ENCODE data around the gene PPP2R1B.
"Not testable (repeated sequence)": the region's sequence is repeated elsewhere in the genome, so short reads cannot be mapped to it uniquely, and the experiment has no call there.

PPP2R1B gene

DNA sequence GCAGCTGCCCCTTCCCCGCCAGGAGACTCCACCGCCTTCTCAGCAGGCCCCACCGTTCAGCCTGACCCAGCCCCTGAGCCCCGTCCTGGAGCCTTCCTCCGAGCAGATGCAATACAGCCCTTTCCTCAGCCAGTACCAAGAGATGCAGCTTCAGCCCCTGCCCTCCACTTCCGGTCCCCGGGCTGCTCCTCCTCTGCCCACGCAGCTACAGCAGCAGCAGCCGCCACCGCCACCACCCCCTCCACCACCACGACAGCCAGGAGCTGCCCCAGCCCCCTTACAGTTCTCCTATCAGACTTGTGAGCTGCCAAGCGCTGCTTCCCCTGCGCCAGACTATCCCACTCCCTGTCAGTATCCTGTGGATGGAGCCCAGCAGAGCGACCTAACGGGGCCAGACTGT lies 42.6 kb downstream of the PPP2R1B start:
- no peak for DNase-seq

DNA sequence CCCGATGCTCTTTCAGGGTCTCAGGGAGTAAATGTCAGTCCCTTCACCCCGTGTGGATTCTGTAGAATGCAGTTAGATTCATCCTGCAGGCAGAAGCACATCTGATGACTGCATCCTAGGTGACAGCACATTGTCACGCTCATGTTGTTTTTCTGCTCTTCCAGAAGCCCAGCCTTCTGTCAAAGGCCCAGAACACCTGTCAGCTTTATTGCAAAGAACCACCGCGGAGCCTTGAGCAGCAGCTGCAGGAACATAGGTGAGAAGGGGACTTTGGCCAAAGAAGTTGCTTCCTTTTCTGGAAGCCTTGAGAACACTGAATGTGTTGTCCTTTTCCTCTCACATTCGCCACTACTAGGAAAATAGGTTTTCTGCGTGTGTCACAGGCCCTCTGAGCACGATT lies 43.7 kb downstream of the PPP2R1B start:
- no peak for DNase-seq

DNA sequence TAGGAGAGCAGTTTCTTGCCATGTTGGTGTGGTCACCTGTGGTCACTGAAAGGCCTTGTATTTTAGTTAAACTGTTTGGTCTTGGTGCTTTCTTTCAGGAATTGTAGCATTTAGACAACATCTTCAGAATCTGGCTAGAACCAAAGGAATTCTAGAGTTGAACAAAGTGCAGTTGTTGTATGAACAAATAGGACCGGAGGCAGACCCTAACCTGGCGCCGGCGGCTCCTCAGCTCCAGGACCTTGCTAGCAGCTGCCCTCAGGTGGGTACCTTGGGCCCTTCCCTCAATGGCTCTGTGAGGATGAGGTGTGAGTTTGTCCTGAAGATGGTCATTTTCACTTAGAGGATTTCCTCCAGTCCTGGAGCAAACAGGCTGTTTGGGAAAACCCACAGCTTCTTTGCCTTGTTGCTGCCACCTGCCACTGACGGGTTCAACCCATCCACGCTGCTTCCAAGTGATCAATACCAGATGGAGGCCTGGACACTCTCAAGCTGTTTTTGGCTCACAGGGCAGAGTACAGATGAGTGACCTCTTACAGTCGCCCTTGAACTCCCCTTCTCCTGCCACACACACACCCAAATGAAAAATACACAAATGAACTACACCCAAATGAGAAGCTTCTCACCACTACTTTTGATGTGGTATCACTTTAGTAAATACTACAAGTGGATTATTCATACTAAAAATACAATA lies 45.2 kb downstream of the PPP2R1B start:
- no peak for DNase-seq

DNA sequence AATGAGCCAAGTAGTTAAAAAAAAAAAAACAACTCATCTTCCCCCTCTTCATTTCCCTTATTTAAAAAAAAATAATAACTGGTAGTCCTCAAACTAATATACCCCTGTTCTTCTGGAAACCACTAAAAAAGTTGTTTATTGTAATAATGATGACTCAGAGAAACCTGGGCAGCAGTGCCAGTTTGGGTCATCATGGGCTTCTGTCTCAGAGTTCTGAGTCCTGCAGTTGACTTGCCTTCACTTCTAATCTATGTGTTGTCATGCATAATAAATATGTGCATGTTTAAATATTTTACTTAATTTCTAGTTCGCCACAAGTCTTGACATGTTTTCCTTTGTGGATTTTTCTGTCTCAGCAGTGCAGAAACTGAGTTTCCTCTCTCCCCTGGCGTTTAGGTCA lies 46.8 kb downstream of the PPP2R1B start:
- no peak for DNase-seq

DNA sequence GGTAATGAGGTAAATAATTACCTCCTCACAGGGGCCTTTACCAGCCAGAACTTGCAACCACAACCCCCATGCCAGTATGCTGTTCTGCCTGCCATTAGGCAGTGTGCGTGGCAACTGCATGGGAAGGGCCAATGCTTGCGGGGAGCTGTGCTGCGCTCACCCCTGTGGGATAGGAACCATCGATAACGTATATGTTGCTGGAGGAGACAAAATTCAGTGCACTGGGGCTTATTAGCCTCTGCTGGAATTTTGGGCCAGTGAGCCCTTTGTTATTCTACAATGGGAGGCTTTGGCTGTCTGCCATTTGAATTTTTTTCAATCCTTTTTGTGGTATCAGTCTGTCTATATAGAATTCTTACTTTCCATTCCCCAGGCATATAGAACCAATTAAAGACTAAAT lies 47.3 kb downstream of the PPP2R1B start:
- DNase-seq = no peak

DNA sequence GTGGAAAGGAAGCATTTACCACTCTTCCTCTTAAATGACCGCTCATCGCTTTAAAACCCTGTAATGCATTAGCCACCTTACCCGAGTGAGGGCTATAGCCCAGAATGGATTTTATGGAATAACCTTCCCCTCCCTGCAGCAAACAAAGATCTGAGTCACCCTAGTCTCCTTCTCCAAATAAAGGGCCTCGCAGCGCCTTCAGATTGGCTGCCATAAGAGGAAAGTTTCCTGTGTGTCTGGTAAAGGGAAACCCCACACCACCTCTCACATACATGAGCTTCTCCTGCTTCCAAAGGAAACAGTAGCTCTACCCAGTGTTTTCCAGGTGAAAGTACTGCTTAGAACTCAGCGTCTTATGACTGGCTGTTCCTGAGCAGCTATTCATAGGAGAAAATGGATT lies 47.8 kb downstream of the PPP2R1B start:
- no peak for DNase-seq

DNA sequence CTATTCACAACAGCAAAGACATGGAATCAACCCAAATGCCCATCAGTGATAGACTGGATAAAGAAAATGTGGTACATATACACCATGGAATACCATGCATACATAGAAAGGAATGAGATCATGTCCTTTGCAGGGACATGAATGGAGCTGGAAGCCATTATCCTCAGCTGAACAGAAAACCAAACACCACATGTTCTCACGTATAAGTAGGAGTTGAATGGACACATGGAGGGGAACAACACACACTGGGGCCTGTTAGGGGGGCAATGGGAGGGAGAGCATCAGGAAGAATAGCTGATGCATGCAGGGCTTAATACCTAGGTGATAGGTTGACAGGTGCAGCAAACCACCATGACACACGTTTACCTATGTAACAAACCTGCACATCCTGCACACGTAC lies 48.5 kb downstream of the PPP2R1B start:
- DNase-seq = not testable (repeated sequence)

DNA sequence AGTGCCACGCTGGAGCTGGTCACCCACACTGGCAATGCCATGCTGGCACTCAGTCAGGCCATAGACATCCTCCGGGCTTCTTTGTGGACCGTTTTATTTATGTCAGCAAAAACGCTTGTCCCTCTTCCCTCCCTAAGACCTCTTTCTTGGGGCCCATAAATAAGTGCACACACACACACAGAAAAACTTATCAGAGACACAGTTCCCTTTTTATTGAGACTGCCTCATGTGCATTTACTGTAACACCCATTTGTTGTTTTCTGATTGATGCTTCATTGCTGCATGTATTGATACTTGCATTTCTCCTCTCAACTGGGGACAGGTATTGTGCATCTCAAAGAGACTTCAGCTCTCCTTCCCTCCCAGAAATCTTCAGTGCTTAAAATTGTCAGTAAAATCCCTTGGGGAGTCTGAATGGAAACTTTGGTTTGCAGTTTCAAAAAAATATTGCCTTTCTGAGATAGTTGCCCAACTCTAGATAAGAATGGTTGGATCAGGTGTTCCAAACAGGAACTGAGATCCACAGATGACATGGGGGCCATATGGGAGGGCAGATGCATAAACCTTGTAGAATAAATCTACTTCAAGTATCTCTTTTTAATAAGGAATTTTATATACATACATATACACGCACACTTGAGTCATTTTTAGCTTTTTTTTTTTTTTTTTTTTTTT lies 50.9 kb downstream of the PPP2R1B start:
- DNase-seq = no peak

DNA sequence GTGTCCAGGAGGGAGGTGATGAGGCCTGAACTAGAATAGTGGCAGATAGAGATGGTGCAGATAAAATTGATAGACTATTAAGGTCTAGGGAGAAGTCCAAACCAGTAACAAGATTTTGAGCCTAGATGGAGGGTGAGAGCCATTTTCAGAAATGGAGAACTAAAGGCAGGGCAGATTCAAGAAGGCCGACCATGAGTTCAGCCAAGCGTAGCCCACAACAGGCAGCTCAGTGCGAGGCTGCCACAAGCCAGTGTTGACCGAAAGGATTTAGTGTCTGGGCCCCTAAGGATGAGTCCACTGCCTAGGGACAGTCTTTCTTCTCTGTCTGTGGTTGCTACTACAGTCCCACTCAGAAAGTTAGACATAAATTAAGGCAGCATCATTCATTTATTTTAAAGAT lies 51.7 kb downstream of the PPP2R1B start:
- DNase-seq = no peak

DNA sequence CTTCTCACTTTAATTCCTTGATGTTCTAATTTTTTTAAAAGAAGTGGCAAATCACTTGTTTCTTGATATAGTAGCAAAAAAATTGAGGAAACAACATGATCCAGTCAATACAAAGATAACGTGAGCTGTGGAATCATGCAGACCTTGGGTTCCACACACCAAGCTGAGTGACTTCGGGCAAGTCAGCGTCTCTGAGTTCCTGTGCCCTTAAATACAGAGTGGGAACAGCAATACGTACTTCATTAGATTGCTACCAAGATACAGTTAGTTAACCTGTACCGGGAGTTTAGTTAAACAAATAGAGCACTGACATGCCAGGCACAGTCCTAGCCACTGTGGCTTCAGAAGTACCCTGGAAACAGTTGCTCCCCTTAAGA lies 58.5 kb downstream of the PPP2R1B start:
- no peak for DNase-seq

DNA sequence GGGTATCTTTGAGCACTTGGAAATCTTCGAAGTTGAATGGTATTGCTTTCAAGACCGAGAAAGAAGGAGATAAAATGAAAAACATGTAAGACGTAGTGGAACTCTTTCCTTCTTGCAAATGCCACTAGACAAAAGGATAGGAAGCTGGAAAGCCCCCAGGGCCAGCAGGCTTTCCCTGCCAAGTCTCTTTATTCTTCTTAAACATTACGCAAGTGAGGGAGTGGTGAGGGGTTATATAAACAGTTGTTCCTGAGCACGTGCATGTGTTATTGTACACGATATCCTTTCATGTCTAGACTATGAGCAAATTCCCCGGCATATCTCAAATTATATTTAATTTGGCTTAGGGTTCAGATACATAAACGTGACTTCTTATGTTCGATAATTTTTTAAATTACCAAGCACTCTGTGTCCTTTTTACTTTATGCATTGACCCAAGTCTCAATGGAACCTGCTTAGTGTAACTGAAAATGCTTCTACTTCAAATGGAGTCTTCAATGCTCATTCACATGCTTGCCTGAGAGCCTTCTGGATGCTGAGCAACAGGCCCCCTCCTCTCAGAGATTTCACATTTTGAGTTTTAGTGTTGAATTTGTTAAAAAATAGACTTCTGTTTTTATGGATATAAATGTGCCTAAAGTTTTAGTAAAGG lies 59.0 kb downstream of the PPP2R1B start:
- no peak for DNase-seq

DNA sequence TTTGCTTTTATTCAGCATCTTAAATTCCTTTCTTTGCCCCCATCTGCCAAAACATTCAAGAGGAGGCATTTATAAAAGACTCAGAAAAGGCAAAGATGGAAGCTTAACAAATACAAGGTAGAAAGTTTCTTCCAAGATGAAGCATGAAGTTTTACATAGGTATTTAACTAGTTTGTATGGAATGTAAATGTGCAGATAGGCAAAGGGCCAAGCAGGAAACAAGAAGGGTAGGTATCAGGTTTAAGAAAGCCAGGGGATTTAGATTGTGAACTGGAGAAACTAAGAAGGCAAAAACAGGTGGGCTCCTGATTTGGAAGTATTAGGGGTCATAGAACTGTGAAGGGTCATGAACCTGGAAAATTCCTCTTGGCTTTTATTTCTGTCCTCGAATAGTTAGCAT lies 62.6 kb downstream of the PPP2R1B start:
- no peak for DNase-seq

DNA sequence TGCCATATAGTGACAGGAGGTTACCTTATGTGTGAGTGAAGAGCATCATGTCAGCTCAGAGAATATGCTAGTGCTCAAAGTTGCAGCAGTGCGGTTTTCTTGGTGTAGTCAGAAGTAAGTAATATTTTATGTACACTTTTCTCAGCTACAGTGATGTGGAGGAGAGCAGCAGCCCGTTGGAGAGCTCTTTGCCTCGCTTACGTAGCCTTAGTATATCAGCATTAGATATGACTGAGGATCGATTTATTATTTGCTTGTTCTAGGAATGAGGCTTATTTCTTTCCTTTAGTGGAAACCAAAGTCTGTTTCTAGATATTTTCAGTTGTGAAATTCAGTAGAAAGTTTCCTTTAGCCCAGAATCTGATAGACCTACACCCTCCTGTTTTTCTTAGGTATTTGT lies 63.6 kb downstream of the PPP2R1B start:
- DNase-seq = no peak

DNA sequence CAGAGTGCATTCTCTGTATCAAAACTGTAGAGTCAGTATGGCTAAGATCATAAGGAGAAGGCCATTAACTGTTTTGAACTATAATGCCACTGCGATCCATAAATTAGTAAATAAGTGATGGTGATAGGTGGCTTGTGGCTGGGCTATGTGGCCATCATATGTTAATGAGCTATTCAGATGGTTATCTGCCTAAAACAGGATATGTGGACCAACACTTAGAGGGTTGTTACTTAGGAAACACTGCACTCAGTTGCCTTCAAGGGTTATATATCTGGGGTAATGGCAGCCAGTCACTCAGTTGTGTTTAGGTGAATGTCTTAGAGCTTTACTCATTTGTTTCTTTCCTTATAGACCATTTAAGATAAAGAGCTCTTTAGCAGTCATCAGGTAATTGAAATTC lies 66.0 kb downstream of the PPP2R1B start:
- no peak for DNase-seq

DNA sequence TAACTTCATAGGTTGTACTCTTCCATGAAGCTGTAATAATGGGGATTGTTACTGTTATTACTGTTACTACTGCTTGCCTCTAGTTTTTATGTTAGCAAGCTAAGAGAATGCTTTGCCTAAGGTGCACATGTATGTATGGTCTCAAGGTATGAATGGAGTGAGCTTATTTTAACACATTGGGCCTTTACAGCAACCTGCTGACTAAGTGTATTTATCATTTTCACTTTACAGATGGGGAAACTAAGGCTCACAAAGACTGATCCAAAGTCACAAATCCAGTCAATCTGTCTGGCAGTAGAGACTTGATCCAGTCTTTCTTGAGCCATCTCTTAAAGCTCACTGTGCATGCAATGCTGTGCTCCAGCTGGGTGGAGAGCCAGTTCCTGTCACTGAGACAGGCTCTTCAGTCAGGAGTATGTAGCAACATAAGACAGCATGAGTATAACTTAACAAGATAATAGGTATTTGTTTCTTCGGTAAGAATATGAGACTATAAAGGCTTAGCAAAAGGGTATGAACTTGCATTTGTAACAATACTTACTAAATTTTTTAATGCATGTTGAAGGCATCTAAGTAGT lies 66.5 kb downstream of the PPP2R1B start:
- no peak for DNase-seq

DNA sequence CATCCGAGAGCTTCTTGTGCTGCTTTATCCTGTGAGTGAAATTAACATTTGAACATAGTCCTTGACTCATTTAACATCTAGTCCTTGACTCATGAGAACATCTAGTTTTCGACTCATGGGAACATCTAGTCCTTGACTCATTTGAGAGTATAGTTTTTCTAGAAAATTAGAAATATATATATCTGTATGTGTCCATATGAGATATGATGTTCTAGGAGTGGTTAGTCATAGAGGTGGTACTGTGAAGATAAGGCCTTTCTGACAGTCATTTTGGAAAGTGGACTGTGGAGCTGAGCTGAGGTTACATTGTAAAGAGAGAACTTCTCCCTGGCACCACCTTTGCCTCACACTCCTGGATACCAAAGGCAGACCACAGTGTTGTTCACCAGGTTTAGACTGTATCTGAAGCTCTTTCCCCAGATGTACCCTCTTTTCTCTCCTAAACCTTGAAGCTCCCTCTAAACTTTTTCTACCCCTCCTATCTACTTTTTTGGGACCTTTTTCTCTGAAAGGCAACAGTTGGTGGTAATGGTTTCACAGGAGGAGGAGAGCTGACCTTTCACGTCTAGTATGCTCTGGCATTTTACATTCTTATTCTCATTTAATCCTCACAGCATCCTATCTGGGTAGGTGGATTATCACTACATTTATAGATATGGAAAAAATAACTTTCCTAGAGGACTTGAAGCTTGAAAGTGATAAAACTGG lies 67.2 kb downstream of the PPP2R1B start:
- DNase-seq = no peak

DNA sequence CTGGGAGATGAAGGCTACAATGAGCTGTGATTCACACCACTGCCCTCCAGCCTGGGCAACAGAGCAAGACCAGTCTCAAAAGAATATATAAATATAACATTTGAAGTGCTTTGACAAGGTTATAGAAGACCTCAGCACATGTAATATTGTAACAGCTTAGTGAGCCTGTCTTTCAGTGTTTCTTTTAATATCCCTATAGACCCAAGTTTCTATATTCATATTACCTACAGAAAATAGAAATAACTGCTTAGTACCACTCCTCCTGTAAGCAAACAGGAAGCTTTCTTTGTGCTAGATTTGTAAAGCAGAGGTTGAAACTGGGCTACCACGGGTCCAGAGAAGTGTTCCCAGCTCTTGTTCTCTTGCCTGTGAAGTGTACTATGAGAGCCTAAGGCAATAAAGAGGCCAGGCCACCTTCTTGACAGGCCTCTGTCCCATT lies 68.2 kb downstream of the PPP2R1B start:
- no peak for DNase-seq

DNA sequence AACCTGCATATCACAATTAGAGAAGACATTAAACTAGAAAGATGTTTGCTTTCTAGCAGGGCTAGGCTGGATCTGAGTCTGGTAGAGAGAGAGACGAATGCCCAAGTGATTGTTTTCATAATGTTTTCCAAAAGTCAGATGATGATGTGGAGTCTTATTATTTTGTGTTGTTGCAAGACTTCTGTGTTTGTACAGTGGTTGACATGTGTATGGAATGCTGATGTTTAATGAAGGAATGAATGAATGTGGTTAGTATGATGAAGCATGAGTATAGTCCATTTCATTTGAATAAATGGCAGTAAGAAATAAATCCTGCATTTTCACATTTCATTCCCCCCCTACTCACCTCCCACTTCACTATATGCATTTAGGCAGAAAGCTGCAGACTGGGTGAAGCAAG lies 69.6 kb downstream of the PPP2R1B start:
- no peak for DNase-seq

DNA sequence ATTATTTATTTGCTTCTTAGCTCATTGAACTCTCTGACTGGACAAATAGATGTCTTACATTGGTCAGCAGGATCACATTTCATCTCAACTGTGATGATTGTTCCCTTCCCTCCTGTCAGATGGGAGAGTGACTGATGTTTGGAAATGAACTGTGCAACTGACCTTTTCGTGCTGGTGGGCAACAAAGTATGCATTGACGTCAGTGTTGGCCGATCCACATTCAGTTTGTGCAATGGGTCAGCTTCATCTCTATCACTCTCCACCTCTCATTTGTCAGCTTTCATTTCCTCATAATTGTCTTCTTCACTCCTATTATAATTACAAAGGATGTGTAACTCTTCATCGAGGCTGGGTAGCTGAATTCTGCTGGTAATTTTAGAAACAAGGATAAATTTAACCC lies 71.3 kb downstream of the PPP2R1B start:
- DNase-seq = no peak

DNA sequence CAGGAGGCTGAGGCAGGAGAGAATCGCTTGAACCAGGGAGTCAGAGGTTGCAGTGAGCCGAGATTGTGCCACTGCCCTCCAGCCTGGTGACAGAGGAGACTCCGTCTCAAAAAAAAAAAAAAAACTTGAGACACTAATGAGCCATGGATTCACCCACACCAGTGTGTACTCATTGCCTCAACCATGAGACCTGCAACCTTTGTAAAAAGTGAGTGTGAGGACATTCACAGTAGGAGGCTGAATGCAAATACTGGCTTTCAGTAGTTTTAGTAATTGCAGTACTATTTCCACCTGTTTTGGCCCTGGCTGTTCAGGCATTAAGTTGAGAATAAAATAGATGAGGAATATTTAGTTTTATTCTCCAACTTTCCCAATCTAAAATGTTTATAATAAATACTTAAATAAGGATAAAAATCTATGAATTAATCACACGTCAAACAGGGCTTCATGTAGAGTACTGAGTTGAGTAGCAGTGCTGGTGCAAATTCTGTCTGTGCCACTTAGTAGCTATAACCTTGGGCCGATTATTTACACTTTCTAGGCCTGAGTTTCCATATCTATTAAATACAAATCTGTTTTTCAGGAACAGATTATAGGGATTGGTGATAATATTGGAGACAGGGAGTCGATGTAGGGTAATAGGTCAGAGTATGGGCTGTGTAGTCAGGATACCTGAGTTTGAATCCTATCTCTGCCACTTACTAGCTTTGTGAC lies 72.8 kb downstream of the PPP2R1B start:
- DNase-seq = no peak

DNA sequence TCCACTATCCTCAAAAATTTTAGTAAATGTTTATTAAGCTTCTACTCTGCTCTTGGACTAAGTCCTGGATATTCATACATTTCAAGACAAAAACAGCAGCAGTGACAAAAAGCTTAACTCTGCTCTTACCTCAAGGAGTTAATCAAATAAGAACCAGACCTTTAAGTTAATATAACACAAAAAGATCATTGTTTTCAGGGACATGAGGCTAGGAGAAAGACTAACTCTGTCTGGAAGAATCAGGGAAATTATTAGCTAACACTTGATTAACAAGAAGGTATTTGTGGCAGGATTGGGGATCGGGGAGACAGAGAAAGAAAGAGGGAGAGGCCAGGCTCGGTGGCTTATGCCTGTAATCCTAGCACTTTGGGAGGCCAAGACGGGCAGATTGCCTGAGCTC lies 74.4 kb downstream of the PPP2R1B start:
- DNase-seq = no peak

DNA sequence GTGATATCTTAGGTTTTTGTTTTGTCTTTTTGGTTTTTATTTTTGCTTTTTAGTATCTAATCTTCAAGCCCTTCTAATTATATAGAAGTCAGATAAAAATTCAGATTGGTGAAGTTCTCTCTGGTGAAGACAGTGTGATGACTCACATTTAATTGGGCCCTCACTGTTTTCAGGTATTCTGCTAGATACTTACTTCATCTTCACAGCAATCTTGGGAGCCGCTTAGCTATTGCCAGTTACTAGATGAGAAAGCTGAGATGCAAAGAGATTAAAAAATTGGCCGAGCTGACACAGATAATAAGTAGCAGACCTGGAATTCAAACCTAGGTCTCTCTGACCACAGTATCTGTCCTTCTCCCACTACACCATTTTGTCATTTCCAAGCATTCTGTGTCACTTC lies 75.0 kb downstream of the PPP2R1B start:
- DNase-seq = no peak

DNA sequence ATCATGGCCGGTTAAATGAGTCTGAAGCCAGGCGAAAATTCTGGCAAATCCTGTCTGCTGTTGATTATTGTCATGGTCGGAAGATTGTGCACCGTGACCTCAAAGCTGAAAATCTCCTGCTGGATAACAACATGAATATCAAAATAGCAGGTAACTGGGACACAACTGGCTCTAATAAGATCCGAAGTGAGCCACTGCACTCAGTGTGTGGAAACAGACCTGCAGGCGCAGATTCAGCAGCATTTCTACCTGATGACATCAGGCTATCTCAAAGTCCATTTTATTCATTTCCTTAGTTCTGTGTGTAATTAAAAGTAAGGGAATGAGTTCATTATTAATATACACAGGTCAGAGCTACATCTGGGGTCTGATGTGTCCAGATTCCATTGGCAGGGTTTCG lies 78.2 kb downstream of the PPP2R1B start:
- no peak for DNase-seq
